Endodermal cell (in vitro differentiated cells): ENCODE data around the gene PIGV. TPM values are rescaled to one million over a fixed set of nuclear protein-coding genes. Genes with fewer than 3 reads are reported as not detected.

Source experiments
- DNase-seq: peaks from one replicate; pipeline ENCODE4 v3.0.0-alpha.2; 2017
- H3K27ac ChIP-seq: 2 replicates; pipeline ENCODE4 v1.5.1; 2013; ENCODE audit warnings: mild to moderate bottlenecking, low read depth, low read length, moderate library complexity
- H3K27me3 ChIP-seq: 2 replicates; pipeline ENCODE4 v1.6.1; 2013; ENCODE audit warnings: mild to moderate bottlenecking, low read length, moderate library complexity; ENCODE audit not compliant: insufficient read depth, control insufficient read depth, poor library complexity, severe bottlenecking
- H3K36me3 ChIP-seq: 2 replicates; pipeline ENCODE4 v1.7.0; 2013; ENCODE audit warnings: mild to moderate bottlenecking, low read length, moderate library complexity; ENCODE audit not compliant: control insufficient read depth, insufficient read depth
- H3K4me1 ChIP-seq: one replicate; pipeline ENCODE4 v1.7.0; 2013; ENCODE audit warnings: low read length; ENCODE audit not compliant: control insufficient read depth, insufficient read depth
- H3K4me3 ChIP-seq: 2 replicates; pipeline ENCODE4 v1.5.1; 2013; ENCODE audit warnings: mild to moderate bottlenecking, low read length, moderate library complexity
- H3K9ac ChIP-seq: 2 replicates; pipeline ENCODE4 v1.6.1; 2013; ENCODE audit warnings: mild to moderate bottlenecking, low read length, moderate library complexity; ENCODE audit not compliant: poor library complexity, severe bottlenecking; ENCODE audit errors: extremely low read depth
- H3K9me3 ChIP-seq: 2 replicates; pipeline ENCODE4 v1.6.1; 2013; ENCODE audit warnings: mild to moderate bottlenecking, low read length, moderate library complexity; ENCODE audit not compliant: control insufficient read depth
- H3K27ac Mint-ChIP-seq: 2 replicates; pipeline ENCODE4 v1.8.0; 2020; ENCODE audit warnings: mixed read lengths
- H3K27me3 Mint-ChIP-seq: 2 replicates; pipeline ENCODE4 v1.8.0; 2021; ENCODE audit warnings: mild to moderate bottlenecking, mixed read lengths; ENCODE audit not compliant: insufficient read depth
- H3K36me3 Mint-ChIP-seq: 2 replicates; pipeline ENCODE4 v1.8.0; 2020; ENCODE audit warnings: low read depth, mixed read lengths
- H3K4me1 Mint-ChIP-seq: 2 replicates; pipeline ENCODE4 v1.8.0; 2020; ENCODE audit warnings: mixed read lengths
- H3K4me3 Mint-ChIP-seq: 2 replicates; pipeline ENCODE4 v1.8.0; 2020; ENCODE audit warnings: mild to moderate bottlenecking, moderate library complexity, mixed read lengths
- H3K9me3 Mint-ChIP-seq: 2 replicates; pipeline ENCODE4 v1.8.0; 2020; ENCODE audit warnings: mild to moderate bottlenecking, mixed read lengths
- CTCF ChIP-seq: fragments of 200-600 bp; sonication (generic); conservative IDR thresholded peaks from 2 replicates; pipeline ENCODE4 v1.5.0; 2021; ENCODE audit warnings: antibody characterized with exemption, mild to moderate bottlenecking
- WGBS, 2 experiments: methylation state at CpG; one replicate each; pipeline versions ENCODE4 v1.1.5 to v1.1.7; 2013; ENCODE audit warnings: missing lambda C conversion rate in 2 of 2, mixed read lengths in 1 of 2; ENCODE audit not compliant: insufficient coverage in 1 of 2, insufficient read length in 1 of 2; 5-methylcytosine and 5-hydroxymethylcytosine counted together
- total RNA-seq, 2 donors: library from RNA; stranded (reverse); fragmentation: NEBNext Ultra II Directional in 1 of 2; extraction: Animal tissue kit (Norgen Biotek cat#: 25700) in 1 of 2; gene quantifications; 2 replicates in 1 of 2; 3 replicates in 1 of 2; pipeline ENCODE4 v1.2.1, GENCODE V29; 2021

Gene PIGV
- total RNA-seq, 2 donors from 2014 or later: 12.7 to 14.6 TPM

- H3K4me1 Mint-ChIP-seq: no peaks in the 10 kb centered on the region
- H3K4me3 ChIP-seq: no peak overlapping the region
- no peaks in the 10 kb centered on the region for H3K36me3 ChIP-seq
- H3K27ac ChIP-seq: no peak overlapping the region
- TF ChIP-seq CTCF: no peak
- DNase-seq: no peak
- no peaks in the 10 kb centered on the region for H3K9me3 ChIP-seq
- H3K36me3 Mint-ChIP-seq: peaks cover 2% of the 10 kb centered on the region
- 90 to 100% methylated on average over 3 of the region's 3 CpGs for WGBS, 2 experiments
- no peak overlapping the region for H3K9ac ChIP-seq
- H3K9me3 Mint-ChIP-seq: peaks cover 13% of the 10 kb centered on the region
- H3K27me3 Mint-ChIP-seq: no peaks in the 10 kb centered on the region
- no peaks in the 10 kb centered on the region for H3K4me1 ChIP-seq
- no peak overlapping the region for H3K27ac Mint-ChIP-seq
- H3K27me3 ChIP-seq: no peaks in the 10 kb centered on the region
- H3K4me3 Mint-ChIP-seq: no peak overlapping the region
Observed at GRCh38 chr1:26814893-26815292, 27.1 kb downstream of the PIGV start.

- peak; percentile 51 for TF ChIP-seq CTCF
- WGBS, 2 experiments: 84 to 89% methylated on average over 3 to 4 of the region's 4 CpGs
- no peak overlapping the region for H3K4me3 Mint-ChIP-seq
Observed at GRCh38 chr1:26820784-26821269, 33.1 kb downstream of the PIGV start.

GRCh38 chr1:26822737-26823395 lies 35.1 kb downstream of the PIGV start:
- Mint-ChIP-seq H3K27me3 (no peaks in the 10 kb centered on the region), H3K9me3 (peaks cover 13% of the 10 kb centered on the region), H3K36me3 (peaks cover 2% of the 10 kb centered on the region), H3K27ac (no peak overlapping the region), H3K4me3 (no peak overlapping the region), H3K4me1 (peaks cover 19% of the 10 kb centered on the region)
- H3K9me3 ChIP-seq: no peaks in the 10 kb centered on the region
- no peak overlapping the region for H3K27ac ChIP-seq
- H3K4me1 ChIP-seq: no peaks in the 10 kb centered on the region
- H3K4me3 ChIP-seq: no peak overlapping the region
- peak; percentile 43 for TF ChIP-seq CTCF
- 96 to 99% methylated on average over 3 to 4 of the region's 4 CpGs for WGBS, 2 experiments
- DNase-seq: no peak
- H3K9ac ChIP-seq: no peak overlapping the region
- no peaks in the 10 kb centered on the region for H3K36me3 ChIP-seq
- no peaks in the 10 kb centered on the region for H3K27me3 ChIP-seq

More at GRCh38 chr1:26820784-26821269, 33.1 kb downstream of the PIGV start:
- no peak overlapping the region for H3K4me3 ChIP-seq
- H3K9ac ChIP-seq: no peak overlapping the region
- Mint-ChIP-seq H3K27me3 (no peaks in the 10 kb centered on the region), H3K27ac (no peak overlapping the region), H3K9me3 (peaks cover 19% of the 10 kb centered on the region), H3K4me1 (peaks cover 8% of the 10 kb centered on the region), H3K36me3 (peaks cover 2% of the 10 kb centered on the region)
- no peaks in the 10 kb centered on the region for H3K27me3 ChIP-seq
- DNase-seq: no peak
- no peaks in the 10 kb centered on the region for H3K9me3 ChIP-seq
- H3K36me3 ChIP-seq: no peaks in the 10 kb centered on the region
- no peak overlapping the region for H3K27ac ChIP-seq
- no peaks in the 10 kb centered on the region for H3K4me1 ChIP-seq
